Dendritic cell treated with granulocyte-macrophage colony-stimulating factor and Interleukin-4, amounts not matched to agents 40 ng/mL and 50 ng/mL, for 4 days (primary cell): ENCODE measurements around the gene KLRC3.
"Not testable (repeated sequence)": the region's sequence is repeated elsewhere in the genome, so short reads cannot be mapped to it uniquely, and the experiment has no call there.

ENCODE experiments used
- H3K27ac Mint-ChIP-seq: one replicate; pipeline ENCODE4 v1.8.0; 2022; ENCODE audit warnings: mild to moderate bottlenecking, mixed read lengths
- H3K27me3 Mint-ChIP-seq: one replicate; pipeline ENCODE4 v1.8.0; 2022; ENCODE audit warnings: mild to moderate bottlenecking, mixed read lengths
- H3K36me3 Mint-ChIP-seq: one replicate; pipeline ENCODE4 v1.8.0; 2022; ENCODE audit warnings: low read depth, mixed read lengths
- H3K4me1 Mint-ChIP-seq: one replicate; pipeline ENCODE4 v1.8.0; 2022; ENCODE audit warnings: low read depth, mixed read lengths
- H3K4me3 Mint-ChIP-seq: one replicate; pipeline ENCODE4 v1.8.0; 2022; ENCODE audit warnings: mild to moderate bottlenecking, moderate library complexity, mixed read lengths
- H3K9me3 Mint-ChIP-seq: one replicate; pipeline ENCODE4 v1.8.0; 2022; ENCODE audit warnings: mixed read lengths
- intact Hi-C: fragments of 100-400 bp; cut with micrococcal nuclease; formaldehyde crosslinking; loops from one replicate; pipeline ENCODE4 v1.15.0; 2022

KLRC3 gene

DNA sequence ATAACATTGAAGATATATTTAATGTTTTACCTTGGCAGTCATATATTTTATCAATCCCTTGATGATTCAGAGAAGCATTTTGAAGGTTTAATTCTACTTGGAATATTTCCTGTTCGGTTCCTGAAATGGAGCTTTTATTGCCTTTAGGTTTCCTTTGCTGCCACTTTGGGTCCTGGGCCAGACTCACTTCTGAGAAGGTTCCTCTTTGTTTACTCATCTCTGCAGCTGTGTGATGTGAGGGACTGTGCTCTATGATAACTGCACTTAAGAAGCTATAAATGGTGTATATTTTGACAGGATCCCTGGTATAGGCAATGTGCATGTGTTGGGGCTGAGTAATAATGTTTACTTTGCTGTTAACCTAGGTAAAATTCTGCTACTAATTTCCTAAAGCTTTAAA lies at the start of gene KLRC3:
TSS of gene KLRC3 (minus strand) at position 262 of the 400 bp plus-strand sequence. CDS start at position 217, 45 bp downstream.
- H3K27me3 Mint-ChIP-seq, H3K9me3 Mint-ChIP-seq, H3K4me1 Mint-ChIP-seq, H3K36me3 Mint-ChIP-seq, H3K27ac Mint-ChIP-seq, H3K4me3 Mint-ChIP-seq, intact Hi-C loops: not testable (repeated sequence)

DNA sequence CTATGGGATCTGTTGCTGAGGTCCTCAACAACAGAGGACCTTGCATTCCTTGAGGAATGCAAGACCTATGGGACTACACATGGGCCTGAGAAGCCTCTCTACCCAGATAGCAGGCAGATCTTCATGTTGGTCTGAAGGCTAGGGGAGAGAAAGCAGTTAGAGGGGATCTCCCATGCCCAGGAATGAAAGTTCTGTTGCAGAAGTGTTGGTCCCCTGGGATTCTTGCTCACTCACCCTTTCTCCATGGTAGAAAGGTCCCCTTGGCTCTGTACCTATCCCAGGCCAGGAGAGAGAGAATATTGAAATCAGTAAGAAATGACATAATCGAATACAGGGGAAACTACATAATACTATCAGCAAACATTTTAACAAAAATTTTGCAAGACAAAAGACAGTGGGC lies 49.3 kb upstream of the KLRC3 start:
- H3K4me3 Mint-ChIP-seq = no peak overlapping the region
- intact Hi-C loops = no loop called here
- peaks cover 8% of the 10 kb centered on the region for H3K9me3 Mint-ChIP-seq
- no peak overlapping the region for H3K27ac Mint-ChIP-seq
- no peaks in the 10 kb centered on the region for H3K4me1 Mint-ChIP-seq
- no peaks in the 10 kb centered on the region for H3K36me3 Mint-ChIP-seq
- H3K27me3 Mint-ChIP-seq = no peaks in the 10 kb centered on the region

DNA sequence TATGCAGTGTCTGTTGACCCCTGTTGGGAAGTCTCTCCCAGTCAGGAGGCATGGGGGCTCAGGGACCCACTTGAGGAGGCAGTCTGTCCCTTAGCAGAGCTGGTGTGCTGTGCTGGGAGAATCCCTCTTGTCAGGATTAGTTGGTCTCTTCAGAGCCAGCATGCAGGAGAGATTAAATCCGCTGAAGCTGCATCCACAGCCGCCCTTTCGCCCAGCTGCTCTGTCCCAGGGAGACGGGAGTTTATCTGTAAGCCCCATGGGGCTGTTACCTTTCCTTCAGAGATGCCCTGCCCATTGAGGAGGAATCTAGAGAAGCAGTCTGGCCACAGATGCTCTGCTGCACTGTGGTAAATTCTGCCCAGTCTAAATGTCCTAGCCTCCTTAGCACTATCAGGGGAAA lies 45.9 kb upstream of the KLRC3 start:
- Mint-ChIP-seq H3K27me3 (no peaks in the 10 kb centered on the region), H3K36me3 (no peaks in the 10 kb centered on the region), H3K4me1 (no peaks in the 10 kb centered on the region), H3K9me3 (peaks cover 8% of the 10 kb centered on the region), H3K27ac (no peak overlapping the region), H3K4me3 (no peak overlapping the region)
- intact Hi-C loops = no loop called here

DNA sequence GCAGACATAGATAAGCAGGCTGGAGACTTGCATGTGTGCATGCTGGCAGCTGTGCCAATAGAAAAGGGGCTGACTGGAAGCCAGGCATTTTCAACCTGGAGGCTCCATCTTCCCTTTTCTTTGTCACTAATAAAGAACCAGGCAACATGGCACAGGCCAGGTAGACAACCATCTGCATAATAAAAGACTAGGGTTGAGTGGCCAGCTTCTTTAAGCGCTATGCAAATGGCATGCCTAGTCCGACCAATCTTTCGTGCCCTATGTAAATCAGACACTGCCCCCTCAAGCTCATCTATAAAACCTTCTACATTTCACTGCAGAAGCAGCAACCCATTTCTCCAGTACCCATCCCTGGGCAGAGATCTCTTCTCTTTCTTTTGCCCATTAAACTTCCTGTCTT lies 37.4 kb upstream of the KLRC3 start:
- no peaks in the 10 kb centered on the region for H3K36me3 Mint-ChIP-seq
- no peaks in the 10 kb centered on the region for H3K4me1 Mint-ChIP-seq
- H3K27ac Mint-ChIP-seq = no peak overlapping the region
- intact Hi-C loops = no loop called here
- H3K9me3 Mint-ChIP-seq = peaks cover 43% of the 10 kb centered on the region
- no peaks in the 10 kb centered on the region for H3K27me3 Mint-ChIP-seq
- no peak overlapping the region for H3K4me3 Mint-ChIP-seq

DNA sequence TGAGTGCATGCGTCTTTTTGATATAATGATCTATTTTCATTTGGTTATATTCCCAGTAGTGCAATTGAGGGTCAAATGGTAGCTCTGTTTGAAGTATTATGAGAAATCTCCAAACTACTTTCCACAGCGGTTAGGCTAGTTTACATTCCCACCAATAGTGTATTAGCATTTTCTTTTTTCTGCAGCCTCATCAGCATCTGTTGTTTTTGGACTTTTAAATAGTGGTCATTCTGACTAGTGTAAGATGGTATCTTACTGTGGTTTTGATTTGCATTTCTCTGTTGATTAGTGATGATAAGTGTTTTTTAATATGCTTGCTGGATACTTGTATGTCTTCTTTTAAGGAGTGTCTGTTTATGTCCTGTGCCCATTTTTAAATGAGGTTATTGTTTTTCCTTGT lies 36.5 kb upstream of the KLRC3 start:
- intact Hi-C loops = no loop called here
- Mint-ChIP-seq H3K9me3 (peaks cover 43% of the 10 kb centered on the region), H3K27ac (no peak overlapping the region)

DNA sequence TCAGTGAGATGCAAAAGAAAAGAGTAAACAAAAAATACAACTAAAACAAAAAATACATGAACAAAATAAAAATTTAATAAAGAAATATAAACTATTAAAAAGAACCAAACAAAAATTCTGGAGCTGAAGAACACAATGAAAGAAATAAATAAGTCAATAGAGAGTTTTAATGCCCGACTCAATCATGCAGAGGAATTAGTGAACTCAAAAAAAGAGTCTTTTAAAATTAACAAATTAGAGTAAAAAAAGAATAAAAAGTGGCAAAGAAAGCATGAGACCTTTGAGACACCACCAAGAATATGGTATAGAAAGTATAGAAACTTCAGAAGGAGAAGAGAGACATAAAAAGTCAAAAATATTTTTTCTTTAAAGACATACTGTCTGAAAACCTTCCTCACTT lies 35.4 kb upstream of the KLRC3 start:
- H3K27ac Mint-ChIP-seq = no peak overlapping the region
- intact Hi-C loops = no loop called here
- H3K9me3 Mint-ChIP-seq = peaks cover 43% of the 10 kb centered on the region
- H3K36me3 Mint-ChIP-seq = no peaks in the 10 kb centered on the region
- no peaks in the 10 kb centered on the region for H3K27me3 Mint-ChIP-seq
- H3K4me1 Mint-ChIP-seq = no peaks in the 10 kb centered on the region
- no peak overlapping the region for H3K4me3 Mint-ChIP-seq

More for the DNA sequence above, 36.5 kb upstream of the KLRC3 start:
- H3K4me3 Mint-ChIP-seq = no peak overlapping the region
- no peaks in the 10 kb centered on the region for H3K27me3 Mint-ChIP-seq
- H3K36me3 Mint-ChIP-seq = no peaks in the 10 kb centered on the region
- H3K4me1 Mint-ChIP-seq = no peaks in the 10 kb centered on the region

DNA sequence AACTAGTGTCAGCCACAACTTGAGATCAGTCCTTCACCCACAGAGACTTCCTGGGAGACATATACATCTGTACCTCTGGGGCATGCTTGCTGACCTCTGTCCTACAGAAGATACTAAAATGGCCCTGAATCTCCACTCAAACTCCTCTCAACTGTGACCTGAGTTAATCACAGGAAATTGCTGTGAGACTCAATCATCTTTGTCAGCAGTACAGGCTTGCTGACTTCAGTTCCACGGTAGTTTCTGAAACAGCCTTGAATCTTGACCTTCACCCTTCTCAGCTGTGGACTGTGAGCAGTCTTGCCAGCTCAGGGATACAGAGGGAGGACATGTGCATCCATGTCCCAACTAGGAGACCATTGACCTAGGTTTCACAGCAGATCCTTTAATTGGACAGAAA lies 34.1 kb upstream of the KLRC3 start:
- no peak overlapping the region for H3K27ac Mint-ChIP-seq

DNA sequence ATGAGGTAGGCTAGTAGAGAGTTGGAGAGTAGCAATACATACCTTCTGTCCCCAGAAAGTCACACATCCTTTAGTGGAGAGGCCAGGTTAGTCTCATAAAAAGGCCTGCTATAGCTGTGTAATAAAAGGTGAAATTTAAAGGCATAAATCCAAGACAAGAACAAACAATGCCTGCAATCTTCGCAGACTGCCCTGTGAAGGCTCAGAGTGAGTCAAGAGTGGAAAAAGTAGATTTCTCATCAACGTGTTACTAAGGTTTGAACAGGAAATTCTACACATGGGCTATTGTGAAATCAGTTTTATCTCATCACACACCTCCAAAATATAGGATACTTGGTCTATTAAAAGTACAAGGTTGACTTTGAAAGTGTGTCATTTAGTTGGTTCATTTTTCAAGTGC lies 32.8 kb upstream of the KLRC3 start, which contains the start of gene KLRC1:
TSS of gene KLRC1 (minus strand) at position 222 of the 400 bp plus-strand sequence. CDS start 2,221 bp downstream, outside the sequence.
- Mint-ChIP-seq H3K36me3 (no peaks in the 10 kb centered on the region), H3K4me1 (no peaks in the 10 kb centered on the region), H3K27me3 (no peaks in the 10 kb centered on the region), H3K9me3 (peaks cover 29% of the 10 kb centered on the region), H3K27ac (no peak within 1 kb of the TSS), H3K4me3 (no peak within 1 kb of the TSS)
- intact Hi-C loops = no loop called here

More for the DNA sequence above, 34.1 kb upstream of the KLRC3 start:
- Mint-ChIP-seq H3K4me1 (no peaks in the 10 kb centered on the region), H3K36me3 (no peaks in the 10 kb centered on the region), H3K4me3 (no peak overlapping the region), H3K27me3 (no peaks in the 10 kb centered on the region), H3K9me3 (peaks cover 39% of the 10 kb centered on the region)
- intact Hi-C loops = no loop called here

DNA sequence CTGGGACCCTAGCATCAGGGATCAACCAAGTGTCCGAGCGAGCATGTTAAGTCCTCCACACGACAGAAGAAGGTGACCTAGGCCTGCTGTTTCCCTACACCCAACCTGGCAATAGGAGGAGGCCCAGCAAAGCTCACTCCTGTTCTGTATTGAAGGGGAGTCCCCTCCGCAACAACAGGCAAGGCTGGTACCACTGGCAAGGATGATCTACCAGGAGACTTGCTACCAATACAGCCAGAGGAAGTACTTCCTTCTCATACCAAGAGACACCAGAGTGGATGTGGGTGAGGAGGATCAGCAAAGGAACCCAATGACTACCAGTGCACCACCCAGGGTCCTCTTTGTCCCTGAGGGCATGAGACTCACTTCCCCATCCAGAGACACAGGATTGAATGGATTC lies 27.8 kb upstream of the KLRC3 start:
- intact Hi-C loops = loop anchor here (5.0 kb wide), 1 partner anchor 54 kb away; no protein-coding TSS in a partner anchor
- Mint-ChIP-seq H3K4me1 (no peaks in the 10 kb centered on the region), H3K4me3 (no peak overlapping the region), H3K27ac (no peak overlapping the region), H3K36me3 (no peaks in the 10 kb centered on the region), H3K27me3 (no peaks in the 10 kb centered on the region), H3K9me3 (no peaks in the 10 kb centered on the region)

DNA sequence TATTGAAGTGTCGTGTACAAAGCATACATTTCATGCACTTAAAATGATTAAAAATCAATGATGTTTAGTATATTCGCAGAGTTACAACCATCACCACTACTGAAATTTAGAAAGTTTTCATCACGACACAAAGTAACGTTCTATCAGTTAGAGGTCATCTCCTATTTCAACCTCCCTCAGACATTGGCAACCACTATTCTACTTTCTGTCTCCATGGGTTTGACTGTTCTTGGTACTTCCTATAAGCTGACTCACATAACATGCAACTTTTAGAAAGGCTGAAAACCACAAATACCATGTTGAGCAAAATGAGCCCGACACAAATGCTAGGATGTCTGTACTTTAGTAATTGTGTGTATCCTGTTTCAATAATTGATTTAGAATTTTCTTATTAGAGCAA lies 25.7 kb upstream of the KLRC3 start:
- intact Hi-C loops = loop anchor here (5.0 kb wide), 1 partner anchor 56 kb away; no protein-coding TSS in a partner anchor
- not testable (repeated sequence) for H3K4me3 Mint-ChIP-seq, H3K27ac Mint-ChIP-seq, H3K36me3 Mint-ChIP-seq, H3K9me3 Mint-ChIP-seq, H3K4me1 Mint-ChIP-seq, H3K27me3 Mint-ChIP-seq

DNA sequence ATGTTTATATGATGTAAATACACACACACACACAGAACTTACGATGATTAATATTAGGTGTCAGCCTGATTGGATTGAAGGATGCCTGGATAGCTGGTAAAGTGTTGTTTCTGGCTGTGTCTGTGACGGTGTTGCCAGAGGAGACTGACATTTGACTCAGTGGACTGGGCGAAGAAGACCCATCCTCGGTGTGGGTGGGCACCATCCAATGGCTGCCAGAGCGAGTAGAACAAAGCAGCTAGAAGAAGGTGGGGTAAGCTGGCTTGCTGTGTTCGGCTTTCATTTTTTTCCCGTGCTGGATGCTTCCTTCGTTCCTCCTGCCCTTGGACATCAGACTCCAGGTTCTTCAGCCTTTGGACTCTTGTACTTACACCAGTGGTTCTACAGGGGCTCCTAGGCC lies 20.7 kb upstream of the KLRC3 start:
- H3K4me1 Mint-ChIP-seq, H3K4me3 Mint-ChIP-seq, H3K9me3 Mint-ChIP-seq, H3K27me3 Mint-ChIP-seq, H3K27ac Mint-ChIP-seq, H3K36me3 Mint-ChIP-seq, intact Hi-C loops: not testable (repeated sequence)

DNA sequence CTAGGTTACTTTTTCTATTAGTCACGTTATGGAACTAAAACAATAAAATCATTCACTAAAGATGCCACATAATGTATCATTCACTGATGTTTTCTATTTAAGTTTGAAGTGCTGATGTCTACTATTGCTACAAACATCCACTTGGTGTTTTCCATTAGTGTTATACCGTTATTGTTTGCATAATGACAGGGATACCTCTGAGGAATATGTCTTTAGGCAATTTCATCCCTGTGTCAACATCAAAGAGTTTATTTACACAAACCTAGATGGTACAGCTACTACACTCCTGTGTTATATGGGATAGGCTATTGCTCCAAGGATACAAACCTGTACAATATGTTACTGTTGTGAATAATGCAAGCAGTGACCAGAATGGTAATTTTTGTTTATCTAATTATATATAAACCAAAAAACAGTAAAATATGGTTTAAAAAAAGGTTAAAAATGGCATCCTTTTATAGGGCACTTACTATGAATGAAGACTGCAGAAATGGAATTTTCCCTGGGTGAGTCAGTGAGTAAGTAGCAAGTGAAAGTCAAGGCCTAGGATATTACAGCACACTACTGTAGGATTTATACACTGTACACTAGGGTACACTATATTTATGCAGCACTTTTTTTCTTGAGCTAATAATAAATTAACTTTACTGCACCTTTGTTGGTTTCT lies 19.3 kb upstream of the KLRC3 start:
- H3K27ac Mint-ChIP-seq, intact Hi-C loops, H3K9me3 Mint-ChIP-seq, H3K4me1 Mint-ChIP-seq, H3K4me3 Mint-ChIP-seq, H3K36me3 Mint-ChIP-seq, H3K27me3 Mint-ChIP-seq: not testable (repeated sequence)

DNA sequence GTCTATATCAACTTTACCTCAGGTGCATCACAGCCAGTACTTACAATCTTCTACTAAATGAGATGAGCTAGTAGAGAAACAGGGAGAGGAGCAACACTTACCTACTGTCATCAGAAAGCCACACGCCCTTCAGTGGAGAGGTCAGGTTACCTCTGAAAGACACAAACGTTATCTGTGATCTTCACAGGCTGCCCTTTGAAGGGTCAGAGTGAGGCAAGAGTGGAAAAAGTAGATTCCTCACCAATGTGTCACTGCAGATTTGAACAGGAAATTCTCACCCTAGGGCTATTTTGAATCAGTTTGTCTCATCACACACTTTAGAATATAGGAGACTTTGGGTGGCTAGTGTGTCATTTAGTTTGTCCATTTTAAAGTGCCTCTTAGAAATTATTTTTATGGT lies 17.2 kb upstream of the KLRC3 start:
- H3K9me3 Mint-ChIP-seq, intact Hi-C loops, H3K27me3 Mint-ChIP-seq, H3K4me1 Mint-ChIP-seq, H3K27ac Mint-ChIP-seq, H3K36me3 Mint-ChIP-seq, H3K4me3 Mint-ChIP-seq: not testable (repeated sequence)

DNA sequence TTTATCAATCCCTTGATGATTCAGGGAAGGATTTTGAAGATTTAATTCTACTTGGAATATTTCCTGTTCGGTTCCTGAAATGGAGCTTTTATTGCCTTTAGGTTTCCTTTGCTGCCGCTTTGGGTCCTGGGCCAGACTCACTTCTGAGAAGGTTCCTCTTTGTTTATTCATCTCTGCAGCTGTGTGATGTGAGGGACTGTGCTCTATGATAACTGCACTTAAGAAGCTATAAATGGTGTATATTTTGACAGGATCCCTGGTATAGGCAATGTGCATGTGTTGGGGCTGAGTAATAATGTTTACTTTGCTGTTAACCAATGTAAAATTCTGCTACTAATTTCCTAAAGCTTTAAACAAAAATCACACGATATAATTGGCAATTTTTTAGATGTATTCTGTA lies 15.4 kb upstream of the KLRC3 start, which contains the start of gene KLRC2:
TSS of gene KLRC2 (minus strand) at position 195 of the 400 bp plus-strand sequence. CDS start at position 171, 24 bp downstream.
- H3K27ac Mint-ChIP-seq, intact Hi-C loops, H3K9me3 Mint-ChIP-seq, H3K36me3 Mint-ChIP-seq, H3K4me3 Mint-ChIP-seq, H3K4me1 Mint-ChIP-seq, H3K27me3 Mint-ChIP-seq: not testable (repeated sequence)

DNA sequence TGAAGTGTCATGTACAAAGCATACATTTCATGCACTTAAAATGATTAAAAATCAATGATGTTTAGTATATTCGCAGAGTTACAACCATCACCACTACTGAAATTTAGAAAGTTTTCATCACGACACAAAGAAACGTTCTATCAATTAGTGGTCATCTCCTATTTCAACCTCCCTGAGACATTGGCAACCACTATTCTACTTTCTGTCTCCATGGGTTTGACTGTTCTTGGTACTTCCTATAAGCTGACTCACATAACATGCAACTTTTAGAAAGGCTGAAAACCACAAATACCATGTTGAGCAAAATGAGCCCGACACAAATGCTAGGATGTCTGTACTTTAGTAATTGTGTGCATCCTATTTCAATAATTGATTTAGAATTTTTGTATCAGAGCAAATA lies 10.2 kb upstream of the KLRC3 start:
- H3K4me3 Mint-ChIP-seq, H3K27me3 Mint-ChIP-seq, intact Hi-C loops, H3K9me3 Mint-ChIP-seq, H3K4me1 Mint-ChIP-seq, H3K36me3 Mint-ChIP-seq, H3K27ac Mint-ChIP-seq: not testable (repeated sequence)
